Loucy (cell line): ENCODE measurements around the gene AGBL5.

Experiments used
- H2AFZ ChIP-seq: fragments of 200-600 bp; sonication (generic); 2 replicates; pipeline ENCODE4 v1.6.0; 2016; ENCODE audit warnings: antibody characterized with exemption, mild to moderate bottlenecking, low read length, moderate library complexity
- H3F3A ChIP-seq: fragments of 200-600 bp; 2 replicates; pipeline ENCODE4 v1.6.0; 2016; ENCODE audit warnings: antibody characterized with exemption, low read depth, mild to moderate bottlenecking
- H3K27me3 ChIP-seq: fragments of 200-600 bp; sonication (generic); 2 replicates; pipeline ENCODE4 v1.6.1; 2014; ENCODE audit warnings: low read length, mild to moderate bottlenecking; ENCODE audit not compliant: insufficient read depth, poor library complexity, severe bottlenecking
- H3K36me3 ChIP-seq: fragments of 200-600 bp; sonication (generic); 2 replicates; pipeline ENCODE4 v1.6.1; 2016; ENCODE audit warnings: low read length; ENCODE audit not compliant: insufficient read depth
- H3K4me1 ChIP-seq: fragments of 200-600 bp; sonication (generic); 2 replicates; pipeline ENCODE4 v1.5.1; 2014; ENCODE audit warnings: low read length, mild to moderate bottlenecking; ENCODE audit not compliant: insufficient read depth, poor library complexity, severe bottlenecking
- H3K4me2 ChIP-seq: fragments of 200-600 bp; sonication (generic); 2 replicates; pipeline ENCODE4 v1.6.0; 2014; ENCODE audit warnings: antibody characterized with exemption, low read length, low read depth, mild to moderate bottlenecking; ENCODE audit not compliant: poor library complexity, severe bottlenecking
- H3K4me3 ChIP-seq: fragments of 200-600 bp; sonication (generic); 2 replicates; pipeline ENCODE4 v1.5.1; 2014; ENCODE audit warnings: low read length, mild to moderate bottlenecking, mixed read lengths; ENCODE audit not compliant: poor library complexity, severe bottlenecking
- H3K79me2 ChIP-seq: fragments of 200-600 bp; sonication (generic); 2 replicates; pipeline ENCODE4 v1.6.1; 2014; ENCODE audit warnings: low read length; ENCODE audit not compliant: insufficient read depth
- H3K9ac ChIP-seq: fragments of 200-600 bp; sonication (generic); 2 replicates; pipeline ENCODE4 v1.6.0; 2014; ENCODE audit warnings: mild to moderate bottlenecking, low read depth, low read length, moderate library complexity; ENCODE audit not compliant: poor library complexity, severe bottlenecking
- H3K9me2 ChIP-seq: fragments of 200-600 bp; sonication (generic); replicated peaks from 2 replicates; pipeline ENCODE4 v1.6.1; 2016; ENCODE audit warnings: low read depth, low read length, mixed read lengths
- H3K9me3 ChIP-seq: fragments of 200-600 bp; sonication (generic); 2 replicates; pipeline ENCODE4 v1.6.1; 2014; ENCODE audit warnings: mild to moderate bottlenecking, antibody characterized with exemption, low read length, low read depth; ENCODE audit not compliant: insufficient read depth
- H4K20me1 ChIP-seq: fragments of 200-600 bp; sonication (generic); 2 replicates; pipeline ENCODE4 v1.6.0; 2014; ENCODE audit warnings: antibody characterized with exemption, low read length, mild to moderate bottlenecking; ENCODE audit not compliant: insufficient read depth, poor library complexity, severe bottlenecking
- EZH2phosphoT487 ChIP-seq: fragments of 200-600 bp; IDR thresholded peaks from 2 replicates; pipeline ENCODE4 v1.6.1; 2018; ENCODE audit warnings: antibody characterized with exemption, mild to moderate bottlenecking, moderate library complexity, borderline replicate concordance
- TF ChIP-seq, protein P1 (sequence below): fragments of 200-600 bp; sonication (generic); conservative IDR thresholded peaks from 2 replicates; pipeline ENCODE4 v1.5.1; 2014; ENCODE audit warnings: mild to moderate bottlenecking, antibody characterized with exemption, low read length

The AGBL5 gene

DNA sequence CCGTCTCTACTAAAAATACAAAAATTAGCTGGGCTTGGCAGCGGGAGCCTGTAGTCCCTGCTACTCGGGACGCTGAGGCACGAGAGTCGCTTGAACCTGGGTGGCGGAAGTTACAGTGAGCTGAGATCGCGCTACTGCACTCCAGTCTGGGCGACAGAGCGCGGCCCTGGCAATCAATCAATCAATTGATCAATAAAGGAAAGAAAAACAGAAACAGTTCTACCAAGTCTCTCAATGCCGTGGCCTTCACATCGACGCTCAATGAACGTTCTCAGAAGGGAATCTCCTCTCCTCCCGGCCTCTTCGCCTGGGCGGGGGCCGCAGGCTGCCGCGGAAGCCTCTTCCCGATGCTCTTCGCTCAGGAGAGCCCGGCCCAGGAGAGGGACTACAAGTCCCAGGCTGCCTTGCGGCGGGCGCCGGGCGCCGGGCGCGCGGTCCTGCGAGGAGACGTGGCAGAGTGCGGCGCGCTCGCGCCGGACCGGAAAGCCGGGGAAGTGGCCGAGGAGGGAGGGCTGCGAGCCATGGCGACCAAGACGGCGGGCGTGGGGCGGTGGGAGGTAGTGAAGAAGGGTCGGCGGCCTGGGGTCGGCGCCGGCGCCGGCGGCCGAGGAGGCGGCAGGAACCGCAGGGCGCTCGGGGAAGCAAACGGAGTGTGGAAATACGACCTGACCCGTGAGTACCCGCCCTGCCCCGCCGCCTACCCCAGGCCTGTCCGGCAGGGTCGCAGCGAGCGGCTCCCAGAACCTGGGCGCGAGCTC lies 18.8 kb upstream of the AGBL5 start, which contains the start of gene TMEM214:
TMEM214 (plus strand) TSS at position 471 of the 758 bp plus-strand sequence; CDS start at position 522, 51 bp downstream.
- TF ChIP-seq, protein P1, sequence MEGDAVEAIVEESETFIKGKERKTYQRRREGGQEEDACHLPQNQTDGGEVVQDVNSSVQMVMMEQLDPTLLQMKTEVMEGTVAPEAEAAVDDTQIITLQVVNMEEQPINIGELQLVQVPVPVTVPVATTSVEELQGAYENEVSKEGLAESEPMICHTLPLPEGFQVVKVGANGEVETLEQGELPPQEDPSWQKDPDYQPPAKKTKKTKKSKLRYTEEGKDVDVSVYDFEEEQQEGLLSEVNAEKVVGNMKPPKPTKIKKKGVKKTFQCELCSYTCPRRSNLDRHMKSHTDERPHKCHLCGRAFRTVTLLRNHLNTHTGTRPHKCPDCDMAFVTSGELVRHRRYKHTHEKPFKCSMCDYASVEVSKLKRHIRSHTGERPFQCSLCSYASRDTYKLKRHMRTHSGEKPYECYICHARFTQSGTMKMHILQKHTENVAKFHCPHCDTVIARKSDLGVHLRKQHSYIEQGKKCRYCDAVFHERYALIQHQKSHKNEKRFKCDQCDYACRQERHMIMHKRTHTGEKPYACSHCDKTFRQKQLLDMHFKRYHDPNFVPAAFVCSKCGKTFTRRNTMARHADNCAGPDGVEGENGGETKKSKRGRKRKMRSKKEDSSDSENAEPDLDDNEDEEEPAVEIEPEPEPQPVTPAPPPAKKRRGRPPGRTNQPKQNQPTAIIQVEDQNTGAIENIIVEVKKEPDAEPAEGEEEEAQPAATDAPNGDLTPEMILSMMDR = no peak
- no peak for TF ChIP-seq EZH2phosphoT487
- peak within 1 kb of the TSS; percentile 96 for H3K9ac ChIP-seq
- no peaks in the 10 kb centered on the region for H3F3A ChIP-seq
- H3K79me2 ChIP-seq = peaks cover 49% of the 10 kb centered on the region
- H3K4me1 ChIP-seq = peaks cover 36% of the 10 kb centered on the region
- no peaks in the 10 kb centered on the region for H3K9me3 ChIP-seq
- peaks cover 29% of the 10 kb centered on the region; the same call in 1 of the 2 replicates for H3K36me3 ChIP-seq
- H4K20me1 ChIP-seq = peaks cover 11% of the 10 kb centered on the region
- no peaks in the 10 kb centered on the region for H3K9me2 ChIP-seq
- H3K4me2 ChIP-seq = peak within 1 kb of the TSS; percentile 97
- no peaks in the 10 kb centered on the region for H3K27me3 ChIP-seq
- H2AFZ ChIP-seq = peak within 1 kb of the TSS; percentile 98
- H3K4me3 ChIP-seq = peak within 1 kb of the TSS; percentile 98

DNA sequence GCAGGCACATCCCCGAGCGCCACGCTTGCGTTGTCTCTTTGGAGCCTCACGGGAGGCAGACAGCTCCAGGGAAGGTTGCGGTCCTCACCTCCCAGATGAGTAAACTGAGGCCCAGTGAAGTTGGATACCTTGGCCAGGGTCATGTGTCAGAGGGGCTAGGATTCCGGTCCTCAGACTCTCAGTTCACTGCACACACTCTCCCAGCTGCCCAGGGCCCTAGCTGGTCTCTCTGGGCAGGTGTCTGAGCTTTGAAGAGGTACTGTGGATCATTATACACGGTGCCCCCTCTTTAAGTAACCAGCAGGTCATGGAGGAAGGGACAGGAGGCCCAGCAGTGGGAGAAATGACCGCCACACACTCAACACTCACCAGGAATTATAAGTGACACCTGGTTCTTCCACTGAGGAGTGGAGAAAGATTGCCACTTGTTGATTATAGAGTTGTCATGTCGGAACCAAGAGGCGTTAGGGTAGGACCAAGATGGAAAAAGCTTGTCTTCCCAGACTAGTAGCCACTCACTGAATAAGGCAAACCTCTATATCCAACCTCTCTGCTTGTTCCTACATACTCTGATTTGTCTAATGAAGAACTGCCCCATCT lies 18.1 kb upstream of the AGBL5 start:
- H3K4me1 ChIP-seq = peaks cover 36% of the 10 kb centered on the region
- peak overlapping the region; percentile 96 for H3K9ac ChIP-seq
- H3K9me2 ChIP-seq = no peaks in the 10 kb centered on the region
- peak overlapping the region; percentile 98 for H2AFZ ChIP-seq
- peak overlapping the region; percentile 98 for H3K4me3 ChIP-seq
- TF ChIP-seq EZH2phosphoT487 = no peak
- TF ChIP-seq, protein P1 = no peak
- H3K9me3 ChIP-seq = no peaks in the 10 kb centered on the region
- peaks cover 11% of the 10 kb centered on the region for H4K20me1 ChIP-seq
- no peaks in the 10 kb centered on the region for H3K27me3 ChIP-seq
- H3F3A ChIP-seq = no peaks in the 10 kb centered on the region
- H3K79me2 ChIP-seq = peaks cover 49% of the 10 kb centered on the region
- peak overlapping the region; percentile 97 for H3K4me2 ChIP-seq
- H3K36me3 ChIP-seq = peaks cover 36% of the 10 kb centered on the region; the same call in 1 of the 2 replicates

DNA sequence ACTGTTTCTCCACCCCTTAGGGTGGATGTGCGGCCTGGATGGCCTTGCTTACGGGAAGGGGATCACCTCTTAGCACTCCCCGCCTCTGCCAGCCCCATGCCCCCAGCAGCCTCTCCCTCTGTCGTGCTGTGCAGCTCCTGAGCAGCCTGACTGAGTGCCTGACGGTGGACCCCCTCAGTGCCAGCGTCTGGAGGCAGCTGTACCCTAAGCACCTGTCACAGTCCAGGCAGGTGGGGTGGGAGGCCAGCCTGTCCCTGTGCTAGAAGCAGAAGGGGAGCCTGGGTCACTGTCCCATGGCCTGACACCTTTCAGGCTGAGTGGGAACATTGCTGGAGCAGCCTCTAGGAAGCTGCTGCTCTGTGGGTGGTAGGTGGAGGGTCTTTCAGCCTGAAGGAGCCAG lies 13.5 kb upstream of the AGBL5 start:
- Histone ChIP-seq H4K20me1 (peaks cover 10% of the 10 kb centered on the region), H3K4me1 (peaks cover 20% of the 10 kb centered on the region), H3K9me3 (no peaks in the 10 kb centered on the region), H3K9me2 (no peaks in the 10 kb centered on the region), H3K4me3 (no peak overlapping the region), H3K4me2 (no peak overlapping the region), H2AFZ (no peak overlapping the region), H3K27me3 (no peaks in the 10 kb centered on the region), H3F3A (no peaks in the 10 kb centered on the region), H3K36me3 (peaks cover 67% of the 10 kb centered on the region; the same call in 1 of the 2 replicates), H3K79me2 (peaks cover 32% of the 10 kb centered on the region), H3K9ac (no peak overlapping the region)
- TF ChIP-seq EZH2phosphoT487 = no peak
- TF ChIP-seq, protein P1 = no peak
